ENCODE results near the gene ZBTB2. TPM values are rescaled to one million over a fixed set of nuclear protein-coding genes. Genes with fewer than 3 reads are reported as not detected.
"Not testable (repeated sequence)": the region's sequence is repeated elsewhere in the genome, so short reads cannot be mapped to it uniquely, and the experiment has no call there.

ZBTB2 gene
- polyA plus RNA-seq, 1 experiment, result 14.7 TPM

DNA sequence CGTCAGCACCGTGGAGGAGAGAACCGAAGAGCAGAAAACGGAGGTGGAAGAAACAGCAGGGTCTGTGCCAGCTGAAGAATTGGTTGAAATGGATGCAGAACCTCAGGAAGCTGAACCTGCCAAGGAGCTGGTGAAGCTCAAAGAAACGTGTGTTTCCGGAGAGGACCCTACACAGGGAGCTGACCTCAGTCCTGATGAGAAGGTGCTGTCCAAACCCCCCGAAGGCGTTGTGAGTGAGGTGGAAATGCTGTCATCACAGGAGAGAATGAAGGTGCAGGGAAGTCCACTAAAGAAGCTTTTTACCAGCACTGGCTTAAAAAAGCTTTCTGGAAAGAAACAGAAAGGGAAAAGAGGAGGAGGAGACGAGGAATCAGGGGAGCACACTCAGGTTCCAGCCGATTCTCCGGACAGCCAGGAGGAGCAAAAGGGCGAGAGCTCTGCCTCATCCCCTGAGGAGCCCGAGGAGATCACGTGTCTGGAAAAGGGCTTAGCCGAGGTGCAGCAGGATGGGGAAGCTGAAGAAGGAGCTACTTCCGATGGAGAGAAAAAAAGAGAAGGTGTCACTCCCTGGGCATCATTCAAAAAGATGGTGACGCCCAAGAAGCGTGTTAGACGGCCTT is 41.6 kb downstream of the ZBTB2 start:
- DNase-seq (ENCODE audit: low read depth), result no peak
- ChIA-PET POLR2A (interaction anchor here (0.6 kb wide), 1 partner anchor 400 kb away, joined by 3 read pairs; no protein-coding TSS in a partner anchor), CTCF (interaction anchor here (1.0 to 1.6 kb wide), 4 partner anchors 9 to 16 kb away, joined by 3 to 12 read pairs (median 4); no protein-coding TSS in a partner anchor)
- H3K27me3 ChIP-seq (ENCODE audit: control insufficient read depth, insufficient read depth, low read length), result no peaks in the 10 kb centered on the region
- TF ChIP-seq, protein P1, sequence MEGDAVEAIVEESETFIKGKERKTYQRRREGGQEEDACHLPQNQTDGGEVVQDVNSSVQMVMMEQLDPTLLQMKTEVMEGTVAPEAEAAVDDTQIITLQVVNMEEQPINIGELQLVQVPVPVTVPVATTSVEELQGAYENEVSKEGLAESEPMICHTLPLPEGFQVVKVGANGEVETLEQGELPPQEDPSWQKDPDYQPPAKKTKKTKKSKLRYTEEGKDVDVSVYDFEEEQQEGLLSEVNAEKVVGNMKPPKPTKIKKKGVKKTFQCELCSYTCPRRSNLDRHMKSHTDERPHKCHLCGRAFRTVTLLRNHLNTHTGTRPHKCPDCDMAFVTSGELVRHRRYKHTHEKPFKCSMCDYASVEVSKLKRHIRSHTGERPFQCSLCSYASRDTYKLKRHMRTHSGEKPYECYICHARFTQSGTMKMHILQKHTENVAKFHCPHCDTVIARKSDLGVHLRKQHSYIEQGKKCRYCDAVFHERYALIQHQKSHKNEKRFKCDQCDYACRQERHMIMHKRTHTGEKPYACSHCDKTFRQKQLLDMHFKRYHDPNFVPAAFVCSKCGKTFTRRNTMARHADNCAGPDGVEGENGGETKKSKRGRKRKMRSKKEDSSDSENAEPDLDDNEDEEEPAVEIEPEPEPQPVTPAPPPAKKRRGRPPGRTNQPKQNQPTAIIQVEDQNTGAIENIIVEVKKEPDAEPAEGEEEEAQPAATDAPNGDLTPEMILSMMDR (IDR thresholded peaks at IDR 0.05; ENCODE audit: insufficient read depth, low read depth, low read length), result no peak
- H3K36me3 ChIP-seq (ENCODE audit: control insufficient read depth, insufficient read depth, low read length), result peaks cover 10% of the 10 kb centered on the region
- H3K4me3 ChIP-seq (ENCODE audit: low read depth, low read length), result no peak overlapping the region

DNA sequence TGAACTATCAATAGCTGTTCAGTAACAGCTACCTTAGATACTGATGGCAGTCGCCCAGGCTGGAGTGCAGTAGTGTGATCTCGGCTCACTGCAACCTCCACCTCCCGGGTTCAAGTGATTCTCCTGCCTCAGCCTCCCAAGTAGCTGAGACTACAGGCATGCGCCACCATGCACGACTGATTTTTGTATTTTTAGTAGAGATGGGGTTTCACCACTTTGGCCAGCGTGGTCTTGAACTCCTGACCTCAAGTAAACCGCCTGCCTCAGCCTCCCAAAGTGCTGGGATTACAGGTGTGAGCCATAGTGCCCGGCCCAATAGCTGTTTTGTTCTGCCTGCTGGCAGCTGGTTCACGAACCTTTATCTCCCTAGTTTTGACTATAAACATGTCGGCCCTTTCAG is 48.6 kb downstream of the ZBTB2 start:
- H3K27me3 ChIP-seq (ENCODE audit: control insufficient read depth, insufficient read depth, low read length); POLR2A ChIA-PET; DNase-seq (ENCODE audit: low read depth); H3K4me3 ChIP-seq (ENCODE audit: low read depth, low read length); H3K36me3 ChIP-seq (ENCODE audit: control insufficient read depth, insufficient read depth, low read length): not testable (repeated sequence)
- CTCF ChIA-PET, result interaction anchor here (0.5 kb wide), 1 partner anchor 448 kb away, joined by 3 read pairs; no protein-coding TSS in a partner anchor

DNA sequence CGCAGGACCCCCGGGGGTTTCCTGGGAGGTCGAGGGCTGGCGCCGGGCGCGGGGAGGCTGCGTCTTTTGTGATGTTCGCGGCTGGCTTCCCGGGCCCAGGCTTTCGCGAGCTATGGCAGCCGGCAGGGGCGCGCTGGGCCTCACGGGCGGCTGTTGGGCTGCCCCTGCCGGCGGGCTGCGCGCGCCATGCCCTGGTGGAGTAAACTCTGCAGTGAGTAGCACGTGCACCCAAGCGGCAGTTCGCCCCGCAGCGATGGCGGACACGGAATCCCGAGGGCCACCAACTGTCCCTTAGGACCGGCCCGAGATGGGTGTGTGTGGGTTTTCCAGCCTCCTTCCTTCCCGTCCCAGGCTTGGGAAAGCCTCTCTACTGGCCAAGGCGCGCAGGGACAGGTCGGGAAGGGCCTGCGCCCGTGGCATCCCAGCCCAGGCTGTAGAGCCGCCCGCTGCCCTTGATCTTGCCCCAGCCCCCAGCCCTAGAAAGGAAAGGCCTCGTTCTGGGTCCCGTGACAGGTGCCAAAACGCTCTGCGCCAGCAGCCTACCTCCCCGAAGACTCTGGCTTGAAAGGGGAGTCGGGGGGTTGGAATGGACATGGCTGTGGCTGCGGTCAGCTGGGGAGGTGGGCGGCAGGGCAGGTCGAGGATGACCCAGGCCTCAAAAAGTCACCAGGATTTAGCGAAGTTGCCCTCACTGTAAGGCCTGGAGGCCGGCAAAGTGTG is 49.7 kb downstream of the ZBTB2 start:
- TF ChIP-seq, protein P1 (IDR thresholded peaks at IDR 0.05; ENCODE audit: insufficient read depth, low read depth, low read length), result no peak
- ChIA-PET POLR2A (no interaction called here), CTCF (interaction anchor here (1.5 kb wide), 1 partner anchor 18 kb away, joined by 3 read pairs; no protein-coding TSS in a partner anchor)
- peaks cover 4% of the 10 kb centered on the region for H3K36me3 ChIP-seq (ENCODE audit: control insufficient read depth, insufficient read depth, low read length)
- H3K27me3 ChIP-seq (ENCODE audit: control insufficient read depth, insufficient read depth, low read length), result no peaks in the 10 kb centered on the region
- no peak overlapping the region for H3K4me3 ChIP-seq (ENCODE audit: low read depth, low read length)
- no peak for DNase-seq (ENCODE audit: low read depth)

DNA sequence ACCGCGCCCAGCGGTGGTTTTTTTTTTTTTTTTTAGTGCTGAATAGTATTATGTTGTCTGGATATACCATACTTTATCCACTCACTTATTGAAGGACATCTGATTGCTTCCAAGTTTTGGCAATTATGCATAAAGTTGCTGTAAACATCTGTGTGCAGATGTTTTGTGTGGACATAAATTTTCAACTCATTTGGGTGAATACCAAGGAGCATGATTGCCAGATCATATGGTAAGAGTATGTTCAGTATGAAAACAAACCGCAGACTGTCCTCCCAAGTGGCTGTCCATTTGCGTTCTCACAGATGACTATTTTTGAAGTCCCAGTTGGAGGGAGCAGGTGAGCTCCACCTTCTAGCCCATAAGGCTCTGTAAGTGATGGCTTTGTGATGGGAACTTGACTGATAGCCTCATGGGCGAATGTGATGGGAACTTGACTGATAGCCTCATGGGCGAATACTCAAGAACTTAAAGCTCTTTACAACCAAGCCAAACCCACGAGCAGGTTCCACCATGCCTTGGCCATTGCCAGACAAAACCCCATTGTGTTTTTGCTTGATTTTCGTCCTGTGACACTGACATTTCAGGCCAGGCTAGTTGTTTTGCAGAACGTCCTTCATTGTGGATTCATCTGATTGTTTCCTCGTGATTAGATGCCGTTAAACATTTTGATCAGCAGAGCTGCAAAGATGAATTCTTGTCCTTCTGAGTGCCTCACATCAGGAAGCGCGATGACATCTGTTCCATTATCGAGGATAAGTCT is 51.0 kb downstream of the ZBTB2 start:
- H3K27me3 ChIP-seq (ENCODE audit: control insufficient read depth, insufficient read depth, low read length), result no peaks in the 10 kb centered on the region
- TF ChIP-seq, protein P1 (IDR thresholded peaks at IDR 0.05; ENCODE audit: insufficient read depth, low read depth, low read length), result no peak
- H3K4me3 ChIP-seq (ENCODE audit: low read depth, low read length), result no peak overlapping the region
- CTCF ChIA-PET, result interaction anchor here (0.6 to 1.5 kb wide), 2 partner anchors 16 to 40 kb away, joined by 3 read pairs; no protein-coding TSS in a partner anchor
- POLR2A ChIA-PET, result no interaction called here
- H3K36me3 ChIP-seq (ENCODE audit: control insufficient read depth, insufficient read depth, low read length), result peaks cover 4% of the 10 kb centered on the region
- no peak for DNase-seq (ENCODE audit: low read depth)

DNA sequence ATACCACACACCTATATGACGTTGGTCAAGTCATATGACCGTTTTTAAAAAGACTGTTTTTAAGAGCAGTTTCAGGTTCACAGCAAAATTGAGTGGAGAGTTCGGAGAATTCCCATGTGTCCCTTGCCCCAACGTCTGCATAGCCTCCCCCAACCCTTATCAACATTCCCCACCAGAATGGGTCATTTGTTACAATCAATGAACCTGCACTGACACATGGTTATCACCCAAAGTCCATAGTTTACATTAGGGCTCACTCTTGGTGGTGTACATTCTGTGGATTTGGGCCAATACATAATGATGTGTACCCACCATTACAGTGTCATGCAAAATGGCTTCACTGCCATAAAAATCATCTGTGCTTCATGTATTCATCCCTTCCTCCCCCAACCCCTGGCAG is 52.0 kb downstream of the ZBTB2 start:
- CTCF ChIA-PET, result interaction anchor here (9.6 kb wide), 1 partner anchor 447 kb away, joined by 107 read pairs; no protein-coding TSS in a partner anchor

More for the DNA sequence above, 52.0 kb downstream of the ZBTB2 start:
- no peak for DNase-seq (ENCODE audit: low read depth)
- H3K4me3 ChIP-seq (ENCODE audit: low read depth, low read length), result no peak overlapping the region
- POLR2A ChIA-PET, result no interaction called here
- no peaks in the 10 kb centered on the region for H3K27me3 ChIP-seq (ENCODE audit: control insufficient read depth, insufficient read depth, low read length)
- TF ChIP-seq, protein P1 (IDR thresholded peaks at IDR 0.05; ENCODE audit: insufficient read depth, low read depth, low read length), result no peak
- H3K36me3 ChIP-seq (ENCODE audit: control insufficient read depth, insufficient read depth, low read length), result peaks cover 4% of the 10 kb centered on the region

Measured in BJ (cell line).